Glomerular endothelial cell (primary cell): ENCODE measurements around the gene JSRP1. TPM values are rescaled to one million over a fixed set of nuclear protein-coding genes. Genes with fewer than 3 reads are reported as not detected.

Source experiments
- DNase-seq: peaks from one replicate; pipeline ENCODE4 v3.0.0-alpha.2; 2011; ENCODE audit warnings: low read depth, low spot score; ENCODE audit errors: extremely low read depth
- total RNA-seq: library from RNA; depleted of rRNA; stranded (reverse); fragments of >200 nt; gene quantifications from 2 replicates; pipeline ENCODE4 v1.2.3, GENCODE V29; 2015

The JSRP1 gene, protein sequence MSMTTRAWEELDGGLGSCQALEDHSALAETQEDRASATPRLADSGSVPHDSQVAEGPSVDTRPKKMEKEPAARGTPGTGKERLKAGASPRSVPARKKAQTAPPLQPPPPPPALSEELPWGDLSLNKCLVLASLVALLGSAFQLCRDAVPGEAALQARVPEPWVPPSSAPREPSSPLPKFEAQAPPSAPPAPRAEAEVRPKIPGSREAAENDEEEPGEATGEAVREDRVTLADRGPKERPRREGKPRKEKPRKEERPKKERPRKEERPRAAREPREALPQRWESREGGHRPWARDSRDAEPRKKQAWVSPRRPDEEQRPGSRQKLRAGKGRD
- 0.23 and 0.48 TPM in 2 replicates for total RNA-seq

DNA sequence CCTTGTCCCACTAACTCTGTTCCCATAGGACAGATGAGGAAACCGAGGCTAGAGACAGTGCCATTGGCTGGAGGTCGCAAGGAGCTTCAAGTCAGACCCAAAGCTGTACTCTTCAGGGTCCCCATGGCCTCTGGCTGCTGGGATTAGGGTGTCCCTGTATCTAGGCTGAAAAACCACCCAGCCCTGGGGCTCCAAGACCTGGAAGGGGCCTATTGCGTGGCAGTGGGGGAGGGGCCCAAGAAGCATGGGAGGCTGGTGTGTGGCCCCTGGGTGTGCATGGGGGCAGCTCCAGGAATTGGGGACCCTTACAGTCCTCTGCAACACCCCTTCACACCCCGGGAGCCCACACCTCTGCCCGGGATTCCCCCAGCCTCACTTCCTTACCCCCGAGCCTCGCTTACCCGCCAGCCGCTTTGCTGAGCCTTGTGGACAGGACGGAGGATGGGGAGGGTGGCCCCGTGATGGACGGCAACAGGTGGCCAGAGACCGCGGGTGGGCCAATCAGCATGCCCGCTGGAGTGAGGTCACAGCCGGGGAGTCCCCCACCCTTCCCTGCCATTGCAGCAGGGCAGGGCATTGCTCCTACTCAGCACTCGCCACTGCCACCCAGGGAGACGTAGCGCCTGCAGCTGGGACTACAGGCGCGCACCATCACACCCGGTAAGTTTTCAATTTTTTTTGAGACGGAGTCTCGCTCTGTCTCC, at the start of gene JSRP1:
JSRP1 (minus strand) TSS at position 436 of the 704 bp plus-strand sequence. CDS start 1,103 bp downstream, outside the sequence.
- DNase-seq = no peak

DNA sequence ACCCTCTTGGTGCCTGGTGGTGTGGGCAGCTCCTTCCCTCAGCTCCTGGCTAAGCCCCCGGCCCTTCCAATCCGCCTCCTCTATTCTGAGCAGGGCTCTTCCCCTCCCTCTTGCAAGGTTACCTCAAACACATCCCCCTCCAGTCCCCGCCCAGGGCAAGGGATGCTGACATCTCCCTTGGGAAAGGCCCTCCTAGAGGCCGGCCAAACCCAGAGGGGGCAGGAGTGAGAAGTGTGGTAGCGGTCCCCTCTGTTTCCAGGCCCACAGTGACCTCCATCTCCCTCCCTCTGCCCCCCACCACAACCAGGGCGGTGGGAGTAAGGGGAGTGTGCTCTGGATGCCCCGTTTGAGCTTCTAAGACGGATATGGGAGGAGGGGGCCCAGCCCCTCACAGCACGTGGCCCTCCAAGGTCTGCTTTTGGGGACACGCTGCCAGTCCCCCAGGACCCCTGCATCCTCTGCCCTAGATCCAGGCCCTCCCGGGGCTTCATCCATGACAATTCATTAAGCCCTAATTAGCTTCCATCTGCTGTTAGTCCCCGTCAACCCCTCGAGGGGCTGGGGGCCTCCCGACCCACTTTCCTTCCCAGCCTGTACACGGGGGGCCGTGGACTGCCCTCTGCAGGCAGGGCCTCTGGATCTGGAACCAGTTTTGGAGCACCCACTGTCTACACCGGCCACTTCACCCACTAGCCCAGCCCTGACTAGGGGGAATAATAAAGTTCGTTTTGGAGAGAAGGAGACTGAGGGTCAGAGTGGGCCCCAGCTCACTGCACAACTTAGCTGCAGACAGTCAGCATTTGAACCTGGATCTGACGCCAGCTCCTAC, 49.4 kb upstream of the JSRP1 start:
- DNase-seq = no peak

DNA sequence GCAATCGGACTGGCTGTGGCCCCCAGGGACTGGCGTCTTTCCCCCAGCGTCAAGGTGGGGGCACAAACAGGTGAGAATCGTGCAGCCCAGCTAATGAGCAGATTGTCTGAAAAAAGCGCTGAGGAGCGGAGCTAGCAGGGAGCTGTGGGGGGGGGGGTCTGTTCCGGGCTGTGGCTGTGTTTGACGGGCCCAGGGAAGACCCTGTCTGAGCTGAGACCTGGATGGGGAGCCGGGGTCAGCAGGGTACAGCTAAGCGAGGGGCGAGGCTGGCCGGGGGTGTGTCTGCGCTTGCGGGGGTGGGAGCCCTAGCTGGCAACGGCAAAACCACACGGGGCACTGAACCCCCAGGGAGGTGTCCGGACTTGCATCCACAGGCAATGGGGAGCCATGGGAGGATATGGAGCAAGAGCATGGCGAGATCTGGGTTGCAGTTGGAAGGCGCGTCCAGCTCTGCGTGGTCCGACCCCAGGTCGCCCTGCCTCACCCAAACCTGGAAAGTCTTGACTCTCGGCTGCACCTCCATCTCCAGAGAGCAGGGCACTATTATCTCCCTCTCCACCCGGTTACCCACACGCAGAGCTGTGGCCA, 47.1 kb upstream of the JSRP1 start:
- DNase-seq = no peak

DNA sequence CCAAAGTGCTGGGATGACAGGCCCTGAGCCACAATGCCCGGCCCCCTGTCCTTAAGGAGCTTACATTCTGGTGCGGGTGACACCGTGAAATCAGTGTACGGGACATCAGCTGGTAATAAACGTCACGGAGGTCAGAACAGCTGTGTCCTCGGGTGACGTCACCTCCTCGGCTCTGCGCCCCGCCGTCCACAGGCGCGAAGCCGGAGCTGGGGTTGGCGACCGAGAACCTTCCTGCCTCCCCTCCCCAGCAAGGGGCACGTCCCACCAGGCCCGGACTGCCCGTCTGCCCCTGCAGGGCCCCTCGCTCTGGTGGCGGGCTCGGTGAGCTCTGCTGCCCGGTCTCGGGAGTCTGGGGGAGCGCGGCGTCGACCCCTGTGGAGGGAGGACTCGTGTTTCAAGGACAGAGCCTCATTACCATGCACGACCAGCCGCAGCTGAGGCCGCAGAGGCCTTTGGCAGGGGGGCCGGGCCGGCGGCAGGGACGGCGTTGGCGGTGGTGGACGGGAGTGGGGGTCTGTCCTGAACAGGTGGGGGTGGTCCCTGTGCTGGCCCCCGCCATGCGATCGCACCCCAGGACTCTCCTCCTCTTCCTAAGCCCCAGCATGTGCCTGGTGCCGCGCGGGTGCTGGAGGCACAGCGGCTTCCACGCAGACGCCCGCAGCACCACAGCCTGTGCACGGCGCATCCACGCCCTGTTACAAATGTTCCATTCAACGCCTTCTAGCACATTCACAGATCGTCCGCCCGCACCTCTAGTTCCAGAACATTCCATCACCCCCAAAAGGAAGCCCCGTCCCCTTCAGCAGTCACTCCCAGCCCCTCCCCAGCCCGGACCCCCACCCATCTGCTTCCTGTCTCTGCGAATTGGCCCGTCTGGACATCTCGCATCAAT, 46.3 kb upstream of the JSRP1 start:
- DNase-seq = no peak

DNA sequence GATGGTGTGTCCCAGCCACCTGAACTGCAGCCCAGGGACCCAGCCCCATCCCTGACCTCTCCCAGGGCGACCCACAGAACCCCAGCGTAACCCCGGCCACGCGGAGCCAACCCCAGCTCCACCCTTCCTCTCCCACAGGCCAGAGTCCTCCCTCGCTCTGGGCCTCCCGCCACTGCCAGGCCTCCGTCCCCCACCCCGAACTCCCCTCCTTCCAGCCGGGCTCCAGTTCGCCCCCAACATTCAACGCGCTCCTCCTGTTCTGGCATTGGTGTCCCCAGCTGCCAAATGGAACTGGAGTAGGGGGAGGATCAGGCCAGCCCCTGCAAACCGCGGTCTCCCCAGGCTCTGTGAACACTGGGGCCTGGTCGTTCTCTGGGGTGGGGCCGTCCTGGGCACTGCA, 44.3 kb upstream of the JSRP1 start:
- no peak for DNase-seq

DNA sequence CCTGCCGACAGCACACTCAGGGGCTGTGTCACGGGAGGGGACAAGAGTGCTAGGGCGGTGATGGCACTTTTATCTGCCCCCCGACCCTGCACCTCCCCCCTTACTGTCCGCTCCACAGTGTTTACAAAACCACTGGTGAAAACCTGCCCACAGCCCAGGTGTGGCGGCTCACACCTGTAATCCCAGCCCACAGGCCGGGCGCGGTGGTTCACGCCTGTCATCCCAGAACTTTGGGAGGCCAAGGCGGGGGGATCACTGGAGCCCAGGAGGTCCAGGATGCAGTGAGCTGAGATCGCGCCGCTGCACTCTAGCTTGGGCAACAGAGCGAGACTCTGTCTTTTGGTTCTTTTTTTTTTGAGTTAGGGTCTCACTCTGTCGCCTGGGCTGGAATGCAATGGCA, 39.9 kb upstream of the JSRP1 start:
- DNase-seq = no peak

DNA sequence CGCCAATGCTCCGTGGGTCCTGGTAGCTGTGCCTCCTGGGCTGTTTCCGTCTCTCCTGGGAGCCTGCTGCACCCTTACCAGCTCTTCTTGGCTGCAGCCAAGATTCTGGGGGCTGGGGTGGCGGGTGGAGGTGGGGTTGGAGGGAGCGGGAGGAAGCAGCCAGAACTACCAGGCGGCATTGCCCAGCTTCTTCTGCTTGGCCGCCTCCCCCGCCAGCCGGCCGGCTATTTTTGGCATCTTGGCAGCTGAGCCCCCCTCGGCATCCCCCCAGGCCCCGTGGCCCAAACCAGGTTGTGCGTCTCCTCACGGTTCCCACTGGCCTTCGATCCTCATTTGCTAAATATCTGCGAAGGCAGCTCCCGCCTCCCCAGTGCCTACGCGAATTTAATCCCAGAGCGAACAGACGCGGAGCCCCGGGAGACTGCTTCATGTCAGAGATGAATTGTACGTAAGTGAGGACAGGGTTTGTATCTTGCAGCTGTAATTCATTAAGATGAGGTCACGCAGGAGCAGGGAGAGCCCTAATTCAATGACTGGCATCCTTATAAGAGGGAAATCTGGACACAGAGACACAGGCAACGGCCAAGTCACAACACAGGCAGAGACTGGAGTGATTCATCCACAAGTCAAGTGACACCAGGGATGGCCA, 38.6 kb upstream of the JSRP1 start:
- DNase-seq = no peak

DNA sequence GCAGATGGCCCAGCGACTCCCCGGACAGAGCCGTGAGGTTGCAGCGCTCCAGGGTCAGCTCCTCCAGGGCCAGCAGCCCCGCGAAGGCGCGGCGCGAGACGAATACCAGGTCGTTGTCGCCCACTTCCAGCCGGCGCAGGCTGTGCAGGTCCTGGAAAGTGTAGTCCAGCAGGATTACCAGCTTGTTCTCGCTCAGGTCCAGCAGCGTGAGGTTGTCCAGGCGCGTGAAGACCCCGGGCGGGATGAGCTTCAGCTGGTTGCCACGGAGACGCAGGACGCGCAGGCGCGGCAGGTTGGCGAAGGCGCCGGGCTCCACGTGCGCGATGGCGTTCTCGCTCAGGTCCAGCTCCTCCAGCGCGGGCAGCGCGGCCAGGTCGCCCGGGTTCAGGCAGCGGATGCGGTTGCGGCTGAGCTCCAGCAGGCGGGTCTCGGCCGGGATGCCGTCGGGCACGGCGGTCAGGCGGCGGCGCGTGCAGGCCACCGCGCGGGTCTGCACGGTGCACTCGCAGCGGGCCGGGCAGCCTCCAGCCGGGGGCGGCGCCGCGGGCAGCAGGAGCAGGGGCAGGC, 35.1 kb upstream of the JSRP1 start:
- no peak for DNase-seq

DNA sequence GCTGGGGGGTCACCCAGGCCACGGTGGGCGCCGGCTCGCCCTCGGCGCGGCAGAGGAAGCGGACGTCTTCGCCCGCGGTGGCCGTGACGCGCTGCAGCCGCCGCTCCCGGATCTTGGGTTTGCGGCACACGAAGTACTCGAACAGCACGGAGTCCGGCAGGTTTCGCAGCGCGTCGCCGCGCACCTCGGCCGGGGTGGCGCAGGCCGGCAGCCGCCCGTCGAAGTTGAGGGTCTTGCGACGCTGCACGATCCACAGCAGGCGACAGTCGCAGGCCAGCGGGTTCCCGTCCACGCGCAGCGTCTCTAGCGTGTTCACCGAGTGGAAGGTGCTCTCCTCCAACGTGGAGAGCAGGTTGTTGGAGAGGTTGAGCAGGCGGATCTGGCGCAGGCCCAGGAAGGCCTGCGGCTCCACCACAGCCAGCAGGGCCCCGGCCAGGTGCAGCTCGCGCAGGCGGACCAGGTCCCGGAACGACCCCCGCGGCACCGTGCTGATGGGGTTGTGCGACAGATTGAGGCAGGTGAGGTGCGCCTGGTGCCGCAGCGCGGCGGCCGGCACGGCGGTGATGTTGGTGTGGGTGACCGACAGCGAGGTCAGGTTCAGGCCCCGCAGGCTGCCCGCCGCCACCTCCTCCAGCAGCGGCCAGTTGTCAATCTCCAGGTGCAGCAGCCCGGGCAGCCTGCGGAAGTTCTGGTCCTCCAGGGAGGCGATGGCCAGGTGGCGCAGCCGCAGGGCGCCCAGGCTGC, 34.4 kb upstream of the JSRP1 start:
- DNase-seq = no peak

DNA sequence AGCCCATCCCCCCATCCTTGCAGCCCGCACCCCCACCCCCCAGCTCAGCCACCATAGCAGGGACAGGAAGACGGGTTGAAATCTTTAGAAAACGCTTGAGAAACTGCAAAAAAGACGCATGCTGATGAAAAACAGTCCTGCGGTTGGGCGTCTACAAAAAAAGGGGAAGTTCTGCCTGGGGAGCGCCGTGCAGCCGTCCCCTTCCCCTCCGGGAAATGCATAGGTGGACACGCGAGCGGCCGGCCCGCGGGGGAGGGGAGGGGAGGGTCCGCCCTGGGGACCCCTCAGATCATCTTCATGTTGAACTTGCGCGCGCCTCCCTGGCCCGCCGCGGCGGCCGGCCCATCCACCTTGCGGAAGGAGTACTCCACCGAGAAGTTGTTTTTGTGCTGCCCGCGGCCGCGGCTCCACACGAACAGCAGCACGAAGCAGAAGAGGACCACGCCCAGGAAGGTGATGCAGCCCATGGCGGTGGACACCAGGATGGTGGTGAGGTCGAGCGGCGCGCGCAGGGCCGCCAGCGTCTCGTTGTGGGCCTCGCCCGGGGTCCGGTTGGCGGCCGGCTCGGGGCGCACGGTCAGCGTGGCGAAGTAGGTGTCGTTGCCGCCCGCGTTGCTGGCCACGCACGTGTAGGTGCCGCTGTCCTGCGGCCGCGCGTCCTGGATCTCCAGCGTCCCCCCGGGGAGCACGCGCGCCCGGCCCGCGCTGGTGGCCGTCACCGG, 33.7 kb upstream of the JSRP1 start:
- DNase-seq = no peak

DNA sequence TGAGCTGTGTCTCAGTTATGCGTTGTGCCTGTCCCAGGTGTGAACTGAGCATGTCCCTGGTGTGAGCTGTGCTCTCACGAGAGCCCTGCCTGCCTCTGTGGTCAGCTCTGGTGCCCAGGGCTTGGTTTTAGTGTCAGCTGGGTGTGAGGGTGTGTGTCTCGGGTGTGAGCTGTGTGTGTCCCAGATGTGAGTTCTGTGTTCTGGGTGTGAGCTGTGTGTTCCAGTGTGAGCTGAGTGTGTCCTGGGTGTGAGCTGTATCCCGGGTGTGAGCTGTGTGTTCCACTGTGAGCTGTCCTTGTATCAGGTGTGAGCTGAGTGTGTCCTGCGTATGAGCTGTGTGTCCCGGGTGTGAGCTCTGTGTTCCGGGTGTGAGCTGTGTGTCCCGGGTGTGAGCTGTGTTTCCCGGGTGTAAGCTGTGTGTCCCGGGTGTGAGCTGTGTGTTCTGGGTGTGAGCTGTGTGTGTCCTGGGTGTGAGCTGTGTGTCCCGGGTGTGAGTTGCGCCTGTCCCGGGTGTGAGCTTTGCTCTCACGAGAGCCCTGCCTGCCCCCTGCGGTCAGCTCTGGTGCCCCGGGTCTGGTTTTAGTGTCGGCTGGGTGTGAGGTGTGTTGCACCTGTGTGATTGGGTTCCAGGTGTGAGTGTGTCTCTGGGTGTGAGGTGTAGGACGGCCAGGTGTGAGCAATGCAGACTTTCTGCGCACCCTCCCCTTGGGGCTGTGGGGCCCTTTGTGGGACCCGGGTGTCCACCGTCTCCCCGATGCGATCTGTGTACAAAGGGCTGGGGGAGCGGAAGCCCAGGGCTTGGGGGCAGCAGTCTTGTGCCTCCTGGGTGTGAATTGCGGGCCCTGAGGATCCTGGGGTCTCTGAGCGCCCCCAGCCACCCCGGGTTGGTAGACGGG, 32.8 kb upstream of the JSRP1 start:
- no peak for DNase-seq

DNA sequence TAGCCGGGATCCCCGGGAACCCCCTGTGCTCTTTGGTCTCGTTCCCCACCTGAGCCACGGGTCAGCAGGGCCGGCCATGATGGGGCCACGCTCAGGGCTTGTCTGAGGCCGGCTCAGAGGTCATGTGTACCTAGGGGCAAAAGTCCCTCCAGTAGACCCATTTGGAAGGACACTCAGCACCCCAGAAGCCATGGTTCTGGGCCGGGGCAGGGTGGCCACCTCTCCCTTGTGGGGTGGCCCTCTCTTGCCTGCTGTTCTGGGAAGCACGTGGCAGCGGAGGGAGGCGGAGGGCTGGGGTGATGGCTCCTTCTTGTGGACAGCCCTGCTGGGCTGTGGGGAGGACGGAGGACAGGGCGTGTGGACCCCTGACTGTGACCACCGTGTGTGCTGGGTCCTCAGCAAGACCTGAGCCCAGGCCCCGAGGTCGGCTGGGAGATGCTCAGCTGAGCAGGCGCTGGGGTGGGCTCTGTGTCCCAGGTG, 32.2 kb upstream of the JSRP1 start:
- no peak for DNase-seq

DNA sequence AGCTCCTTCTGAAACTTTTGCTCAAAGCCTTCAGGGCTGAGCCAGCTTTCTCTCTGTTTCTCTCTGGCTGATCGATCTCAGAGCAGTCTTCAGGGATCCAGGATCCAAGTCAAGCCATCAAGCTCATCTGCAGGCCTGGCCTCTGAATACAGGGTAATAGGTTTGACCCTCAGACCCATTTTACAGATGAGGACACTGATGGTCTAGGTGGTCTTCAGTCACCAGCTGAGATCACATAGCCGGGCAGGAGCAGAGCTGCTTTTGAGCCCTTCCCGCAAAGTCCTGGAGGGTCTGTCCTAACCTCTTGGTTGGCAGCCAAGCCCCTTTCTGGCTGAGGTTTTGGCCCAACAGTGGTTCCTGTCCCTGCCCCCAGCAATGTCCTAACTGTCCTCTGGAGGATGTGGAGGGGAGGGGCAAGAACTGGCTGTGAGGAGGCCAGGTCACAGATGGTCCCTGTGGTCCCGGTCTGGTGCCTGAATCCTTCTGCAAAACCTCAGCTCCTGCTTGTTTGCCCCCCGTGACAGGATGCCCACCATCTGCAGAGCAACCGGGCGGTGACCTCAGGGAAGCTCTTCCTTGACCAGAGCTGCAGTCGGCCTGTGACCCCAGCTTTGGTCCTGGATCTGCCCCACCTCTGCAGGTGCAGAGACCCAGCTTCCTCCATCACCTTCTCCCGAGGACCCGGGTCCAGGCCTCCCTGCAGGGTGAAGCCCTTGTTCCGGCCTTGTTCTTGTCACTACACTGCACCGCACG, 31.5 kb upstream of the JSRP1 start:
- DNase-seq = no peak

DNA sequence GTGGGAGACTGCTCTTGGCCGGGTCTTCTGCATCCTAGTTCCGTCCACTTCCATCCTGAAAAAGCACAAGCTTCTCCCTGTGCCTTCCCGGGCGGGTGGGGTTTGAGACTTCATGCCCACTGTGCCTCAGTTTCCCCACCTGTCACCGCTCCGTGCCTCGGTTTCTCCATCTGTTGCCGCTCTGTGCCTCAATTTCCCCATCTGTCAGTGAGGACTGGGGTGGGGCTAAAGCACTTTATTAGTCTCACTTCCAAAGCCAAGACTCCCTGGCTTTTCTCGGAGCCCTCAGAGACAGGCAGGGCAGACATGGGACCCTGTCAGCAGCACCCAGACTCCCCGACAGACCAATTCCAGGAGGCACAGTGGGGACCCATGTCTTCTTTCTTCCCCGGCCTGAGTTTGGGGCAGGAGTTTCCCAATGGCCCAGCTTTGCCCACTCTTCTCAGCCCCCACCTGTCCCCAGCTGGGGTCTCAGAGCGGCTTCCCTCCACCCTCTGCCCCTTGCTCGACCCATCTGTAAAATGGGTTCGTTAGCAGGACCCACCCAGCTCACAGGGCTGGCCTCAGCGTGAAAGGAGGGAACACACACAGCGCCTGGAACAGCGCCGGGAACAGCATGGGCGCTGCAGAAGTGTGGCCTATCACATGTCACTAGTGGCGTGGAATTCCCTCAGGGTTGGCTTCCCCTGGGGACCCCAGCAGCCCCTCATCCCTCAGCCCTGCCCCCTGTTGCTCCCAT, 30.4 kb upstream of the JSRP1 start:
- DNase-seq = no peak

DNA sequence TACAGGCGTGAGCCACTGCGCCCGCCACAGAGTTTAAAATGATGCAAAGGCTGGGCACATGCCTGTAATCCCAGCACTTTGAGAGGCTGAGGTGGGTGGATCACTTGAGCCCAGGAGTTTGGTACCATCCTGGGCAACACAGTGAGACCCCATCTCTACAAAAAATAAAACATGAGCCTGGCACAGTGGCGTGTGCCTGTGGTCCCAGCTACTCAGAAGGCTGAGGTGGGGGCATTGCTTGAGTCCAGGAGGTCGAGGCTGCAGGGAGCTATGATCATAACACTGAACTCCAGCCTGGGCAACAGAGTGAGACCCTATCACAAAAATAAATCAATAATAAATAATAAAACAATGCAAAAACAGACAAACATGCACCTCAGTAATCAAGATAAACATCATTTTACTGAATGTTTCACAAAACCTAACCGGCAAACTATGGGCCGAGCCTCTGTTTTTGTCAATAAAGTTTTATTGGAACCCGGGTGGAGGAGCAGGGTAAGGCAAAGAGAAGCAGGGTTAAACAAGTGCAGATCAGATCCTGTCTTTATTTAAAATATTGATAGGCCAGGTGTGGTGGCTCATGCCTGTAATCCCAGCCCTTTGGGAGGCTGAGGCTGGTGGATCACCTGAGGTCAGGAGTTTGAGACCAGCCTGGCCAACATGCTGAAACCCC, 27.8 kb upstream of the JSRP1 start:
- DNase-seq = no peak
